ENCODE measurements around the gene FBXO44.

Gene FBXO44

DNA sequence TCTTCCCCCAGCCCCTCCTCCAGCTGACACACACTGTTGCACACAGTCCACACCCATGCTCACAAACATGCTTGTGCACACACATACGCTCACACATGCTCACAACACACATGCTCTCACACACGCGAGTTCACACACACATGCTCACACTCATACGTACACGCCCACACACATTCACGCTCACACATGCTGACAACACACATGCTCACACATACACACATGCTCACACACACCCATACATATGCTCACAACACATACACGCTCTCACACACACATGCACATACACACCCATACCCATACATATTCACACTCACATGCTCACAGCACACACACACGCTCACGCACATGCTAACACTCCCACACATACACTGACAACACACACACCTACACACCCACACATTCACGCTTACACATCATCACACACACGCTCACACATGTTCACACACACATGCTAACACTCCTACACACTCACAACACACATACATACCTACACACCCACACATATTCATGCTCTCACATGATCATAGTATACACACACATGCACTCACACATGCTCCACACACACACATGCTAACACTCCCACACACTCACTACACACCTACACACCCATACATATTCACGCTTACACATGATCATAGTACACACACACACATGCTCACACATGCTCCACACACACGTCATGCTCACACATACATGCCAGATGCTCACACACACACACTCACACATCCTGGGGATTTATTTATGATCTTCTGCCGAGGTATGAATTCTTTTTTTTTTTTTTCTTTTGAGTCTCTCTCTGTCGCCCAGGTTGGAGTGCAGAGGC, 47.5 kb downstream of the FBXO44 start (continued):
- TF ChIP-seq, protein P1, sequence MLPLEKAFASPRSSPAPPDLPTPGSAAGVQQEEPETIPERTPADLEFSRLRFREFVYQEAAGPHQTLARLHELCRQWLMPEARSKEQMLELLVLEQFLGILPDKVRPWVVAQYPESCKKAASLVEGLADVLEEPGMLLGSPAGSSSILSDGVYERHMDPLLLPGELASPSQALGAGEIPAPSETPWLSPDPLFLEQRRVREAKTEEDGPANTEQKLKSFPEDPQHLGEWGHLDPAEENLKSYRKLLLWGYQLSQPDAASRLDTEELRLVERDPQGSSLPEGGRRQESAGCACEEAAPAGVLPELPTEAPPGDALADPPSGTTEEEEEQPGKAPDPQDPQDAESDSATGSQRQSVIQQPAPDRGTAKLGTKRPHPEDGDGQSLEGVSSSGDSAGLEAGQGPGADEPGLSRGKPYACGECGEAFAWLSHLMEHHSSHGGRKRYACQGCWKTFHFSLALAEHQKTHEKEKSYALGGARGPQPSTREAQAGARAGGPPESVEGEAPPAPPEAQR (tag by site-specific recombination; IDR thresholded peaks at IDR 0.05), result no peak
- TF ChIP-seq ZNF324 (tag by site-specific recombination; IDR thresholded peaks at IDR 0.05) (no peak), ZNF707 (tag by site-specific recombination; IDR thresholded peaks at IDR 0.05) (no peak), ZNF248 (tag by site-specific recombination; IDR thresholded peaks at IDR 0.05) (peak; percentile 12; the same call in 1 of the 2 replicates), ZFP37 (tag by site-specific recombination; IDR thresholded peaks at IDR 0.05) (no peak), SCRT2 (tag by site-specific recombination; IDR thresholded peaks at IDR 0.05) (peak; percentile 60), ZNF175 (tag by site-specific recombination; IDR thresholded peaks at IDR 0.05) (no peak), ZNF311 (tag by site-specific recombination; IDR thresholded peaks at IDR 0.05; ENCODE audit: borderline replicate concordance) (no peak), MYNN (tag by site-specific recombination; IDR thresholded peaks at IDR 0.05; ENCODE audit: borderline replicate concordance) (0 out of 2 replicates have a peak, but pooled peaks have one; percentile 9), EGR2 (tag by site-specific recombination; IDR thresholded peaks at IDR 0.05; ENCODE audit: low read depth) (peak; percentile 99), ZBTB20 (tag by site-specific recombination; IDR thresholded peaks at IDR 0.05) (0 out of 2 replicates have a peak, but pooled peaks have one; percentile 30), ZNF24 (tag by site-specific recombination; IDR thresholded peaks at IDR 0.05) (no peak), ZNF792 (tag by site-specific recombination; IDR thresholded peaks at IDR 0.05) (no peak), ZNF521 (tag by site-specific recombination; IDR thresholded peaks at IDR 0.05) (no peak), TCF7L2 (IDR thresholded peaks at IDR 0.05; ENCODE audit: borderline replicate concordance, low read depth, low read length) (no peak), ZNF121 (tag by site-specific recombination; IDR thresholded peaks at IDR 0.05) (no peak)
- TF ChIP-seq, protein P2, sequence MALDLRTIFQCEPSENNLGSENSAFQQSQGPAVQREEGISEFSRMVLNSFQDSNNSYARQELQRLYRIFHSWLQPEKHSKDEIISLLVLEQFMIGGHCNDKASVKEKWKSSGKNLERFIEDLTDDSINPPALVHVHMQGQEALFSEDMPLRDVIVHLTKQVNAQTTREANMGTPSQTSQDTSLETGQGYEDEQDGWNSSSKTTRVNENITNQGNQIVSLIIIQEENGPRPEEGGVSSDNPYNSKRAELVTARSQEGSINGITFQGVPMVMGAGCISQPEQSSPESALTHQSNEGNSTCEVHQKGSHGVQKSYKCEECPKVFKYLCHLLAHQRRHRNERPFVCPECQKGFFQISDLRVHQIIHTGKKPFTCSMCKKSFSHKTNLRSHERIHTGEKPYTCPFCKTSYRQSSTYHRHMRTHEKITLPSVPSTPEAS (tag by site-specific recombination; IDR thresholded peaks at IDR 0.05), result peak; percentile 65
- TF ChIP-seq, protein P3, sequence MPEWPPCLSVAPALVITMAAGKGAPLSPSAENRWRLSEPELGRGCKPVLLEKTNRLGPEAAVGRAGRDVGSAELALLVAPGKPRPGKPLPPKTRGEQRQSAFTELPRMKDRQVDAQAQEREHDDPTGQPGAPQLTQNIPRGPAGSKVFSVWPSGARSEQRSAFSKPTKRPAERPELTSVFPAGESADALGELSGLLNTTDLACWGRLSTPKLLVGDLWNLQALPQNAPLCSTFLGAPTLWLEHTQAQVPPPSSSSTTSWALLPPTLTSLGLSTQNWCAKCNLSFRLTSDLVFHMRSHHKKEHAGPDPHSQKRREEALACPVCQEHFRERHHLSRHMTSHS (tag by site-specific recombination; IDR thresholded peaks at IDR 0.05), result 0 out of 2 replicates have a peak, but pooled peaks have one; percentile 39
- TF ChIP-seq, protein P4, sequence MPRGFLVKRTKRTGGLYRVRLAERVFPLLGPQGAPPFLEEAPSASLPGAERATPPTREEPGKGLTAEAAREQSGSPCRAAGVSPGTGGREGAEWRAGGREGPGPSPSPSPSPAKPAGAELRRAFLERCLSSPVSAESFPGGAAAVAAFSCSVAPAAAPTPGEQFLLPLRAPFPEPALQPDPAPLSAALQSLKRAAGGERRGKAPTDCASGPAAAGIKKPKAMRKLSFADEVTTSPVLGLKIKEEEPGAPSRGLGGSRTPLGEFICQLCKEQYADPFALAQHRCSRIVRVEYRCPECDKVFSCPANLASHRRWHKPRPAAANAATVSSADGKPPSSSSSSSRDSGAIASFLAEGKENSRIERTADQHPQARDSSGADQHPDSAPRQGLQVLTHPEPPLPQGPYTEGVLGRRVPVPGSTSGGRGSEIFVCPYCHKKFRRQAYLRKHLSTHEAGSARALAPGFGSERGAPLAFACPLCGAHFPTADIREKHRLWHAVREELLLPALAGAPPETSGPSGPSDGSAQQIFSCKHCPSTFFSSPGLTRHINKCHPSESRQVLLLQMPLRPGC (tag by site-specific recombination; IDR thresholded peaks at IDR 0.05), result peak; percentile 30; the same call in 1 of the 2 replicates
- TF ChIP-seq, protein P5, sequence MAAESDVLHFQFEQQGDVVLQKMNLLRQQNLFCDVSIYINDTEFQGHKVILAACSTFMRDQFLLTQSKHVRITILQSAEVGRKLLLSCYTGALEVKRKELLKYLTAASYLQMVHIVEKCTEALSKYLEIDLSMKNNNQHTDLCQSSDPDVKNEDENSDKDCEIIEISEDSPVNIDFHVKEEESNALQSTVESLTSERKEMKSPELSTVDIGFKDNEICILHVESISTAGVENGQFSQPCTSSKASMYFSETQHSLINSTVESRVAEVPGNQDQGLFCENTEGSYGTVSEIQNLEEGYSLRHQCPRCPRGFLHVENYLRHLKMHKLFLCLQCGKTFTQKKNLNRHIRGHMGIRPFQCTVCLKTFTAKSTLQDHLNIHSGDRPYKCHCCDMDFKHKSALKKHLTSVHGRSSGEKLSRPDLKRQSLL (tag by site-specific recombination; IDR thresholded peaks at IDR 0.05), result no peak
- TF ChIP-seq, protein P6, sequence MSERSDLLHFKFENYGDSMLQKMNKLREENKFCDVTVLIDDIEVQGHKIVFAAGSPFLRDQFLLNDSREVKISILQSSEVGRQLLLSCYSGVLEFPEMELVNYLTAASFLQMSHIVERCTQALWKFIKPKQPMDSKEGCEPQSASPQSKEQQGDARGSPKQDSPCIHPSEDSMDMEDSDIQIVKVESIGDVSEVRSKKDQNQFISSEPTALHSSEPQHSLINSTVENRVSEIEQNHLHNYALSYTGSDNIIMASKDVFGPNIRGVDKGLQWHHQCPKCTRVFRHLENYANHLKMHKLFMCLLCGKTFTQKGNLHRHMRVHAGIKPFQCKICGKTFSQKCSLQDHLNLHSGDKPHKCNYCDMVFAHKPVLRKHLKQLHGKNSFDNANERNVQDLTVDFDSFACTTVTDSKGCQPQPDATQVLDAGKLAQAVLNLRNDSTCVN (tag by site-specific recombination; optimal IDR thresholded peaks at IDR 0.05), result peak; percentile 10
- TF ChIP-seq, protein P7, sequence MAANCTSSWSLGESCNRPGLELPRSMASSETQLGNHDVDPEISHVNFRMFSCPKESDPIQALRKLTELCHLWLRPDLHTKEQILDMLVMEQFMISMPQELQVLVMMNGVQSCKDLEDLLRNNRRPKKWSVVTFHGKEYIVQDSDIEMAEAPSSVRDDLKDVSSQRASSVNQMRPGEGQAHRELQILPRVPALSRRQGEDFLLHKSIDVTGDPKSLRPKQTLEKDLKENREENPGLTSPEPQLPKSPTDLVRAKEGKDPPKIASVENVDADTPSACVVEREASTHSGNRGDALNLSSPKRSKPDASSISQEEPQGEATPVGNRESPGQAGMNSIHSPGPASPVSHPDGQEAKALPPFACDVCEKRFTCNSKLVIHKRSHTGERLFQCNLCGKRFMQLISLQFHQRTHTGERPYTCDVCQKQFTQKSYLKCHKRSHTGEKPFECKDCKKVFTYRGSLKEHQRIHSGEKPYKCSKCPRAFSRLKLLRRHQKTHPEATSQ (tag by site-specific recombination; IDR thresholded peaks at IDR 0.05), result no peak
- TF ChIP-seq, protein P8, sequence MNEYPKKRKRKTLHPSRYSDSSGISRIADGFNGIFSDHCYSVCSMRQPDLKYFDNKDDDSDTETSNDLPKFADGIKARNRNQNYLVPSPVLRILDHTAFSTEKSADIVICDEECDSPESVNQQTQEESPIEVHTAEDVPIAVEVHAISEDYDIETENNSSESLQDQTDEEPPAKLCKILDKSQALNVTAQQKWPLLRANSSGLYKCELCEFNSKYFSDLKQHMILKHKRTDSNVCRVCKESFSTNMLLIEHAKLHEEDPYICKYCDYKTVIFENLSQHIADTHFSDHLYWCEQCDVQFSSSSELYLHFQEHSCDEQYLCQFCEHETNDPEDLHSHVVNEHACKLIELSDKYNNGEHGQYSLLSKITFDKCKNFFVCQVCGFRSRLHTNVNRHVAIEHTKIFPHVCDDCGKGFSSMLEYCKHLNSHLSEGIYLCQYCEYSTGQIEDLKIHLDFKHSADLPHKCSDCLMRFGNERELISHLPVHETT (tag by site-specific recombination; IDR thresholded peaks at IDR 0.05), result no peak
